Fibroblast of skin of left quadriceps (primary cell): ENCODE data around the gene CDH16.
"Not testable (repeated sequence)": the region's sequence is repeated elsewhere in the genome, so short reads cannot be mapped to it uniquely, and the experiment has no call there.

Experiments used
- DNase-seq, 2 experiments: peaks; one replicate each; pipeline ENCODE4 v3.0.0-alpha.2; 2013; ENCODE audit warnings: low read depth in 2 of 2

Gene CDH16

GRCh38 chr16:66947302-66948065 is 28.8 kb upstream of the CDH16 start:
- DNase-seq = peak; percentile 55 to 60

- no peak for DNase-seq
These were observed 28.3 kb upstream of the CDH16 start for GRCh38 chr16:66946974-66947301.

GRCh38 chr16:66946541-66946940 is 27.9 kb upstream of the CDH16 start:
- DNase-seq = no peak

GRCh38 chr16:66945939-66946338 is 27.3 kb upstream of the CDH16 start:
- no peak for DNase-seq

GRCh38 chr16:66944971-66945370 is 26.3 kb upstream of the CDH16 start:
- not testable (repeated sequence) for DNase-seq

- DNase-seq = no peak
These were observed 25.4 kb upstream of the CDH16 start for GRCh38 chr16:66944054-66944441.

- DNase-seq = no peak
These were observed 24.9 kb upstream of the CDH16 start for GRCh38 chr16:66943426-66944053.

GRCh38 chr16:66942981-66943380 is 24.3 kb upstream of the CDH16 start:
- DNase-seq = no peak

GRCh38 chr16:66940236-66940635 is 21.6 kb upstream of the CDH16 start:
- DNase-seq = no peak

- DNase-seq = no peak
These were observed 20.7 kb upstream of the CDH16 start for GRCh38 chr16:66939366-66939765.

- no peak for DNase-seq
These were observed 19.1 kb upstream of the CDH16 start for GRCh38 chr16:66937725-66938337.

GRCh38 chr16:66936889-66937554 is 18.3 kb upstream of the CDH16 start:
- no peak for DNase-seq

- DNase-seq = no peak
These were observed 17.8 kb upstream of the CDH16 start for GRCh38 chr16:66936462-66936861.

GRCh38 chr16:66935314-66936011 is 16.8 kb upstream of the CDH16 start, which contains the start of gene CES2:
Gene CES2, plus strand, starts transcription at chr16:66935516. Its CDS starts 120 bp downstream, at chr16:66935636.
- no peak for DNase-seq

- DNase-seq = not testable (repeated sequence)
These were observed 16.2 kb upstream of the CDH16 start for GRCh38 chr16:66934839-66935313.

- peak; percentile 49 to 60 for DNase-seq
These were observed 15.6 kb upstream of the CDH16 start, which contains the start of gene CIAO2B for GRCh38 chr16:66934138-66934838. Gene CIAO2B, minus strand, starts transcription at chr16:66934402. Its CDS starts 38 bp downstream, at chr16:66934364.

GRCh38 chr16:66933776-66934137 is 15.1 kb upstream of the CDH16 start:
- DNase-seq = no peak

GRCh38 chr16:66932076-66932475 is 13.4 kb upstream of the CDH16 start:
- no peak for DNase-seq

- no peak for DNase-seq
These were observed 13.0 kb upstream of the CDH16 start for GRCh38 chr16:66931665-66932064.

GRCh38 chr16:66930189-66930588 is 11.5 kb upstream of the CDH16 start:
- DNase-seq = no peak
